Spinal cord (tissue), 10 donors: Measurements from ENCODE around the gene ST14. TPM values are rescaled to one million over a fixed set of nuclear protein-coding genes. Genes with fewer than 3 reads are reported as not detected.
"Not testable (repeated sequence)": the region's sequence is repeated elsewhere in the genome, so short reads cannot be mapped to it uniquely, and the experiment has no call there.

Experiments used
- DNase-seq, 6 donors: peaks; one replicate each; pipeline versions ENCODE4 v3.0.0 to v3.0.0-alpha.2; 2013 to 2015; ENCODE audit warnings: low spot score in 6 of 6, low read depth in 4 of 6
- H3K27ac ChIP-seq: one replicate; pipeline ENCODE4 v1.5.1; 2013; ENCODE audit warnings: low read depth, low read length, control low read depth
- H3K27me3 ChIP-seq: one replicate; pipeline ENCODE4 v1.6.1; 2013; ENCODE audit warnings: low read length; ENCODE audit not compliant: control insufficient read depth, insufficient read depth
- H3K36me3 ChIP-seq: one replicate; pipeline ENCODE4 v1.6.1; 2013; ENCODE audit warnings: low read length; ENCODE audit not compliant: control insufficient read depth, insufficient read depth
- H3K4me1 ChIP-seq: one replicate; pipeline ENCODE4 v1.6.1; 2013; ENCODE audit warnings: low read length; ENCODE audit not compliant: control insufficient read depth, insufficient read depth
- H3K4me3 ChIP-seq: one replicate; pipeline ENCODE4 v1.5.1; 2013; ENCODE audit warnings: low read depth, low read length, control low read depth
- H3K9me3 ChIP-seq: one replicate; pipeline ENCODE4 v1.6.1; 2013; ENCODE audit warnings: low read length; ENCODE audit not compliant: control insufficient read depth, insufficient read depth
- WGBS: methylation state at CpG from one replicate; pipeline ENCODE4 v1.1.5; 2013; ENCODE audit warnings: missing lambda C conversion rate; ENCODE audit not compliant: insufficient coverage; 5-methylcytosine and 5-hydroxymethylcytosine counted together
- polyA plus RNA-seq, 2 donors: library from polyadenylated mRNA; unstranded; fragments of 120-200 nt; gene quantifications; one replicate each; pipeline ENCODE4 v1.2.1, GENCODE V29; 2013; ENCODE audit not compliant: insufficient read length in 2 of 2
- total RNA-seq, 2 donors: library from RNA; depleted of rRNA in 1 of 2; stranded (reverse); fragments of 120-200 nt in 1 of 2; fragments of >200 nt in 1 of 2; gene quantifications; one replicate each; pipeline versions ENCODE4 v1.2.3 to v1.2.4, GENCODE V29; 2013 to 2014
- donor health status: healthy.

ST14 gene
- total and polyA plus RNA-seq, 4 donors: 0.89 to 2.8 (median 1.3) TPM

DNA sequence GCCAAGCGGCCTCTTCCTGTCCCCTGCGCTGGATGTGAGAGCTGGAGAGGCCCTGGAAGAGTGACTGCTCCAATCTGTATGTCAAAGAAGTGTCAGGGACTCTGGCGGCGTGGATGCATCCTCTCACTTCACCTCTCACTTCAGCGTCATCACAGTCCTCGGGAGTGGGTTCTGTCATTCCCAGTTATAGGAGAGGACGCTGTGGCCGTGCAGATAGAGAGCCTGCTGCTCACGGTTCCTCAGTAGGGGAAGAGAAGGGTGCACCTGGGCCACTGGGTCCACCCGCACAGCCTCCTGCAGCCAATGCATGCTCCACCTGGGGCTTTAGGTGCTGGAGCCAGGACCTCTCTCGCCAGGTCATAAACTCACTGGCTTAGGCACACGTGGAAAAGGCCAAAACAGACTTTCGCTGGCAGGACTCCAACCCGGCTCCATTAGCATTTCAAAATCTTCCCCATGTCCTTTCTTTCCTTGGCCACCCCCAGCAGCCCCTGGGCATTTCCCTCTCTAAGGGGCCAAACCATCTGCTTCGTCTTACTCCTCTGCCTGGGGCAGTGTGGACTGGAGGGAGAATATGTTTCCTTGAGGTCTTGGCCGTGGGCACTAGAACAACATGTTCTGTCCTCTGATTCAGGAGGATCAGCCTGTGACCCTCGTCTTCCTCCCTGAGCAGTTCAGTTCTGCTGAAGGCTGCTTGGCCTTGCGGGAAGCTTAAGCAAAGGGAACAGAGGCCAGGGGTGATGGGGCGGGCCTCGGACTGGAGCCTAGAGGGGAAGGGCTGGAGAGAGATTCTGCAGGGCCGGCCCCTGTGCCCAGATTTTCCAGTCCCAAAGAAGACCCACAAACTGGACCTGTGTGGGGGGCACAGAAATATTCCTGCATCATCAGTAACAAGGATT lies 57.8 kb downstream of the ST14 start:
- Histone ChIP-seq H3K27me3 (no peaks in the 10 kb centered on the region), H3K27ac (no peak overlapping the region), H3K36me3 (no peaks in the 10 kb centered on the region), H3K9me3 (no peaks in the 10 kb centered on the region), H3K4me3 (no peak overlapping the region), H3K4me1 (peaks cover 13% of the 10 kb centered on the region)
- no peak for DNase-seq
- WGBS: 70% methylated on average over 16 of the region's 21 CpGs

DNA sequence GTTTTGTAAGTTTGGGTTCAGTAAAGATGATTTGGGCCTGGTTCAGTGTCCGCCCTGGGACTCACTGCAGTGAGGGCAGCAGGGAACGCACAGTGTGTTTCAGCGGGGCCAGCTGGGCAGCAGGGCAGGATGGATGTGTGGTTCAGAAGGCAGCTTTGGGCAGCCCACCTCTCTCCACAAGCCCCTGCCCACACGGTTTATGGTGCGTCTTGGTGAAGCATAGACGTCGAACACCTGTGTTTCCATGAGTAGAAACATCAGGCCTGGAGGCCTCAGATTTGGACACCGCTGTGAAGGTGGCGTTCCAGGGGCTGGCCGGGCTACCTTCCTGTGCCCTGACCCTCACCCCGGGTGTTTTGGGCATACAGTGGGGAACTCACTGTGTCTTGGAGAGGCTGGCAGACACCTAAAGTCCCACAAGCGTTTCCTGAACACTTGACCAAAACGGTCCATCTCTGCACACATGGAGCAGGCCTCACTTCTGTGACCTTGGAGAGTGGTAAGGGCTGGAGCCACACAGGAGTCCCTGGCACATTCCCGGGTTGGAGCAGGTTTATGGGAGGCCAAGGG lies 59.0 kb downstream of the ST14 start:
- no peak for DNase-seq
- Histone ChIP-seq H3K4me3 (no peak overlapping the region), H3K4me1 (peaks cover 2% of the 10 kb centered on the region), H3K27ac (no peak overlapping the region), H3K9me3 (no peaks in the 10 kb centered on the region), H3K36me3 (no peaks in the 10 kb centered on the region), H3K27me3 (no peaks in the 10 kb centered on the region)
- 98% methylated on average over 11 of the region's 14 CpGs for WGBS

DNA sequence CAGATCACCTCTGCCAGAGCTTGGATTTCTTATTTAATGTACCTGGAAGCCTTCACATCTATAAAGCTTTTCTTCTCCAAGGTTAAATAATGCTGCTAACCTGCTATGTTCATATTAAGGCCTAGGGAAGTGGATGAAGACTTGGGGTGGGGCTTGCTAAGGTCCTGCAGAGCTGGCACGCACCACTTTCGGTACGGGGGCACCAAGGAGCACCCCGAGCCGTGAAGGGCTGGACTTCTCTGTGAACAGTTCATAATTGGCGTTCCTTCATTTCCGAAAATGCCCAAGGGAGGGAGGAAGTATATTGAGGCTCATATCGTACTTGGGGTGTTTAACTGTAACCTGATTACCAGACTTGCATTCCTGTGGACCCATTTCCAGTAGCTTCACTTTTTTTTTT lies 59.6 kb downstream of the ST14 start:
- no peak for DNase-seq
- Histone ChIP-seq H3K4me3 (no peak overlapping the region), H3K27ac (no peak overlapping the region), H3K4me1 (no peaks in the 10 kb centered on the region), H3K9me3 (no peaks in the 10 kb centered on the region), H3K36me3 (no peaks in the 10 kb centered on the region), H3K27me3 (no peaks in the 10 kb centered on the region)
- 98% methylated on average over 7 of the region's 8 CpGs for WGBS

DNA sequence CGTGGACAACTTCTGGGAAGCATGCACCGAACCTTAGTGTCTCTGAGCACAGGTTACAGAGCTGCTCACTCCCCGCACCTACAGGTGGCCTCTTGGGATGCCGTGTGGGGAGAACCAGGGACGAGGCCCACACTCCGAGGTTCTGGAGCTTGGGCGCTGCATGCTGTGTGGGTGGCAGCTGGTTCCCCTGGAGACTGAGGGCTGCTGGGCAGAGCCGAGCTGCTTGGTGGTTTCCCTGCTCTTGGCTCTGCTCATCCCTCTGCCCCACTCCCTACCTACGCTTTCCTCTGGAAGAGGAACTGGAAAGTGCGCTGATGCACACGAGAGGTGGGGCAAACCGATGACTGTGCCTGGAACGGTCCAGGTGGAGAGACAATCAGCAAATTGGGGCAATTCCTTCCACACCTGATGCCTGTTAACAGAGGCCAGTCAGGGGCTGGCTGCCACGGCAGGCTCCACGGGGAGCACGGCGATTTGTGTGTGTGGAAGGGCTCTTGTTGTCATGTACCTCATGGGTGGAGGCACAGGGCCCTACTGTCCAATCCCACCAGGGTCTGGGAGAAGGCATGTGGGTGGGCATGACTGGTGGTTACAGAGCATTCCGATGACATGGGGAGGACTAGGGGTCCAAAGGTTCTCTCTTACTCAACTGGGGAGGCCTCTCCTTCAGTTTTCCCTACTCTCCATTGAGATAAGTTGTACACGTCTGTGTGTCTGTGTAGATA lies 60.9 kb downstream of the ST14 start:
- no peak overlapping the region for H3K27ac ChIP-seq
- WGBS: 90% methylated on average over 16 of the region's 19 CpGs
- H3K9me3 ChIP-seq: no peaks in the 10 kb centered on the region
- no peak overlapping the region for H3K4me3 ChIP-seq
- DNase-seq: no peak
- no peaks in the 10 kb centered on the region for H3K4me1 ChIP-seq
- no peaks in the 10 kb centered on the region for H3K27me3 ChIP-seq
- no peaks in the 10 kb centered on the region for H3K36me3 ChIP-seq

DNA sequence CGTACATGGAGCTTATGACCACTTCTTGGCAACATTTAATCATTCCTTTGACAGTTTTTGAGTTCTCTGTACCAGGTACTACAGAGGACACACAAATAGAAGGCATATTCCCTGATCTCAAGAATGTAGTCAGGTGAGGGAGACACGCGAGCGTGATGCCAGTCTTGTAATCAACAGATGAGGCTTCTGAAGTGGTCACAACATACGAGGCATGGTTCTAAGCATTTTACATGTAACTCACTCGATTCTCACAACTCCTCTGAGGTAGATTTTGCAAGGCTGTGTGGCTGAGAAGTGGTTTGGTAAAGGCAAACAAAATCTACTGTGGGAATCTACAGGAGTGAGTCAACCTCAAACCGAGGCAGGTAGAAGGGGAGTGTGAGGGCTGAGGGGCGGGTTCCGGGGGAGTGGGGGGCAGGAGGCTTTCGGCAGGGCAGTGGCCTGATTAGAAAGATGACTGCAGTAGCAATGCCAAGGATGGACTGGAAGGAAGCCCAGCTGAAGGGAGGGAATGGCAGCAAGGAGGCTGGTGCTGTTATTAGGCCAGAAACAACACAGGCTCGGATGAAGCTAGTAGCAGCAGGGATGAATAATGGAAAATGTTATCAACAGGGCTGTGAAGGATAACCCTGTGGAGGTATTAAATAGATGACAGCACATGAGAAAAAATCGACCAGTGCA lies 63.8 kb downstream of the ST14 start:
- 78% methylated on average over 8 of the region's 12 CpGs for WGBS
- peak in 1 of 6 donors; percentile 9 for DNase-seq
- no peak overlapping the region for H3K4me3 ChIP-seq
- no peaks in the 10 kb centered on the region for H3K4me1 ChIP-seq
- H3K36me3 ChIP-seq: no peaks in the 10 kb centered on the region
- H3K27ac ChIP-seq: no peak overlapping the region
- no peaks in the 10 kb centered on the region for H3K27me3 ChIP-seq
- H3K9me3 ChIP-seq: no peaks in the 10 kb centered on the region

DNA sequence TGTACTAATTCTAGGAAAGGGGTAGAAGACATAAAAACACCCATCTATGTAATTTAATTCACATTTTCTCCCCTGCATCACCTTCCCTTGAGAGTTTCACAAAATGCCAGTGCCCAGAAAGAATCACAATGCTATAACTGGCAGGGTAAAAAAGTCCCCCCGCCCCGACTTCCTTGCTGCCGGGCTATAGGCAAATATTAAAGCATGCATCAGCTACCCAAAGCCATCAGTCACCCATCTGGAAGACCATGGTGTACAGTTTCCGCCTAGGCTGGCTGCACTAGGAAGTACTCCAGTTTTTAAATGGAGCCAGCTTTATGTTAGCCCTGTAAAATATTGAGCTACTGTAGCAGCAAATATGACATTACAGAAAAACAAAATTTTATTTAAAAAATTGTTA lies 67.8 kb downstream of the ST14 start:
- H3K4me1 ChIP-seq: no peaks in the 10 kb centered on the region
- no peaks in the 10 kb centered on the region for H3K9me3 ChIP-seq
- no CpG with 5 or more reads among the region's 4 CpGs for WGBS
- H3K27me3 ChIP-seq: no peaks in the 10 kb centered on the region
- no peak overlapping the region for H3K27ac ChIP-seq
- H3K36me3 ChIP-seq: no peaks in the 10 kb centered on the region
- no peak overlapping the region for H3K4me3 ChIP-seq
- DNase-seq: no peak

DNA sequence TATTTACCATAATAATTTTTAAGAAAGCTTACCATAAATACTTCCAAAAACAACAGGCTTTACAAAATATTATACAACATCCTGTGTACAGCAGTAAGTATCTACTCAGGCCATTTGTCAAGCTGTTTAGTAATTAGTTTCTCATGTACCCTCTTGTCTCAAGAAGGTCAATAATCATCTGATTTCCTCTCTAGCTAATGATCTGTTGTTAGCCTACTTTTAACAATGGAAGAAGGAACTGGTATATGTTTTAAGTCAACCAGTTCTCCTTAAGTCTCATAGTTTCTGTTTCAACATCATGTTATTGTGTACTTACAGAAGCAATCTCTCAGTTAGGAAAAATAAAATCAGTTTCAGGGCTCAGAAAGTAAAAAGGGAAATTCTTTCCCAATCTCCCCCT lies 73.9 kb downstream of the ST14 start:
- not testable (repeated sequence) for DNase-seq

DNA sequence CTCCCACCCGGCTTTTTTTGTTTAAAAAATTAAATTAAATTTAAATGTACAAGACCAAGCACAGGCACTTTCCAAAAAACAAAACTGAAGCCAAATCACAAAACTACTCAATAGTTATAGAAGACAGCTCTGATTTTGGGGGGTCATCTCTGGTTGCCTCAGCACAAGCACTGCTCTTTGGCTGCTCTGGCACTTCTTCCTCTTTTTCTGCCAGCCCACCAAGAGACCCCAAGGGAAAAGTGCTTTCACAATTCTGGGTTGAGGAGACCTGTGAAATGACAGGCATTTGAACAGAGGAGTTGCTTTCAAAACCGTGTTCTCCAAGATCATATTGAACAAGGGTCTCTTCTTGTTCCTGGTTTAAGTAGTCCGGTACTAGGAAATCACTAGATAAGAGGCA lies 74.3 kb downstream of the ST14 start:
- not testable (repeated sequence) for H3K36me3 ChIP-seq, H3K27ac ChIP-seq, H3K4me1 ChIP-seq, H3K9me3 ChIP-seq, H3K4me3 ChIP-seq, DNase-seq, H3K27me3 ChIP-seq
- WGBS: no CpG with 5 or more reads among the region's 3 CpGs

More for the DNA sequence above, 73.9 kb downstream of the ST14 start:
- not testable (repeated sequence) for H3K4me1 ChIP-seq, H3K9me3 ChIP-seq, H3K36me3 ChIP-seq, H3K27me3 ChIP-seq, H3K4me3 ChIP-seq, H3K27ac ChIP-seq

DNA sequence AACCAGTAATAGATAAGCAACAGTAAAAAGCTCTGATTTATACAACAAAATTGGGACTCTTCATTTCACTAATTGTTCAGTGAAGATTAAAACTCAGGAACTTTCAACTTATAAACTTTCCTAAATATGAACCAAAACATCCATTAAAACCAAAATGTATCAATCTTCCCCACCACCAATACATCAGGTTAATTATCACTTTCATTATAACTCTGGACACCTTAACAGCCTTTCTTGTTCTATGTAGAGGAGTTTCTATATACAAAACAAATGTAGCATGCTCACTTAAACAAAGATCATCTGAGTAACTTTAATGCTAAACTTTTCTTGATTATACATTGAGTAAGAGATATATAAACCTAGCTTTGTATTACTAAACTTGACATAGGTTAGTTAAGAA lies 74.7 kb downstream of the ST14 start:
- no peak overlapping the region for H3K4me3 ChIP-seq
- no peaks in the 10 kb centered on the region for H3K27me3 ChIP-seq
- no peaks in the 10 kb centered on the region for H3K4me1 ChIP-seq
- peaks cover 6% of the 10 kb centered on the region for H3K36me3 ChIP-seq
- no peak for DNase-seq
- no peak overlapping the region for H3K27ac ChIP-seq
- no peaks in the 10 kb centered on the region for H3K9me3 ChIP-seq
